MM.1S (cell line): ENCODE results near the gene BMERB1.

ENCODE experiments used
- CTCF ChIP-seq: fragments of 300-600 bp; sonication (generic); IDR thresholded peaks from 2 replicates; pipeline ENCODE4 v1.5.1; 2016; ENCODE audit warnings: antibody characterized with exemption, low read length, mixed read lengths
- EZH2 ChIP-seq: fragments of 300-600 bp; sonication (generic); optimal IDR thresholded peaks from 2 replicates; pipeline ENCODE3; 2017; ENCODE audit warnings: low read depth, mild to moderate bottlenecking, antibody characterized with exemption, low read length, mixed read lengths
- EZH2phosphoT487 ChIP-seq: fragments of 300-600 bp; sonication (generic); IDR thresholded peaks from 2 replicates; pipeline ENCODE4 v1.6.1; 2018; ENCODE audit warnings: antibody characterized with exemption, low read length

GRCh38 chr16:15530085-15530484 lies 95.7 kb downstream of the BMERB1 start:
- TF ChIP-seq CTCF (no peak), EZH2 (no peak), EZH2phosphoT487 (no peak)
